ENCODE data around the gene WDR70.

GRCh38 chr5:37554938-37555337 lies 175.8 kb downstream of the WDR70 start:
- TF ChIP-seq CTCF (IDR thresholded peaks at IDR 0.05) = no peak
- no peak for TF ChIP-seq POLR2AphosphoS5 (IDR thresholded peaks at IDR 0.05)

Measured in sigmoid colon (tissue), 4 donors.